ENCODE data around the gene GDF7. TPM values are rescaled to one million over a fixed set of nuclear protein-coding genes. Genes with fewer than 3 reads are reported as not detected.

GDF7 gene
- total RNA-seq, 1 donor from 2014 or later = 0.04 TPM

DNA sequence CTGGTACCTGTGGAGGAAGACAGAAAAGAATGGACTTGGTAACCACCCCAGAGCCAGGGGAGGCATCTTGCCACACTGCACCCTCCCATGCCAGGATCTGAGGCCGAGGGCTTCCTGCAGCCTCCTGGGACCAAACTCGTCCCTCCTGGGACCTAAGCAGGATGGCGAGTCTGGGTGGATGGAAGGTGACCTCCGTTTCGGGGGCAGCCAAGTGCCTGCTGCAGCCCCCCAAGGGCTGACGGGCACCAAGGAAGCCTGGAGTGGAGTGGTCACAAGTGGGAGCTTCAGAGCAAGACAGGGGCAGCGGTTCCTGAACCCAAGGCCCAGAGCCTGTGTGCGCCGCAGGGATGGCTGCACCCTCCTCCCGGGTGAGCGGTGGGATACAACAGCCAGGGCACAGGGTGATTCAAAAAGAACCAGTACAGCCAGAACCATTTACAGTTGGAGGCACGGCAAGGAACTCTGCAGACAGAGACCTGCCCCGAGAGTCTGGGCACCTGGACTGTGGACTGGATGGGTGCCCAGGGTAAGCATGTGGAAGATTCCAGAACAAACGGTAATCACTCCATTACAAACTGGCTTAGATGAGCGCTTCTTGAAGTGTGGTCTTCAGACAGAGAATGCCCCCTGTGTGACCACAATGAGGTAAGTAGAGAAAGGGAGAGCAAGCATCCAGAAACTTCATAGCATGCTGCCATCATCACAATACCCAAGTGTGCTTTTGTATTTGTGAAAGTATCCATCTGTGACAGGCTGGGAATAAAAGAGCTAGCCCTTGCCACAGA, 28.1 kb upstream of the GDF7 start:
- no peaks in the 10 kb centered on the region for H3K27me3 ChIP-seq (ENCODE audit: control insufficient read depth, insufficient read depth, low read length)
- no peak for DNase-seq (ENCODE audit: low read depth)
- no peak overlapping the region for H3K4me3 ChIP-seq (ENCODE audit: low read depth, low read length)
- TF ChIP-seq, protein P1, sequence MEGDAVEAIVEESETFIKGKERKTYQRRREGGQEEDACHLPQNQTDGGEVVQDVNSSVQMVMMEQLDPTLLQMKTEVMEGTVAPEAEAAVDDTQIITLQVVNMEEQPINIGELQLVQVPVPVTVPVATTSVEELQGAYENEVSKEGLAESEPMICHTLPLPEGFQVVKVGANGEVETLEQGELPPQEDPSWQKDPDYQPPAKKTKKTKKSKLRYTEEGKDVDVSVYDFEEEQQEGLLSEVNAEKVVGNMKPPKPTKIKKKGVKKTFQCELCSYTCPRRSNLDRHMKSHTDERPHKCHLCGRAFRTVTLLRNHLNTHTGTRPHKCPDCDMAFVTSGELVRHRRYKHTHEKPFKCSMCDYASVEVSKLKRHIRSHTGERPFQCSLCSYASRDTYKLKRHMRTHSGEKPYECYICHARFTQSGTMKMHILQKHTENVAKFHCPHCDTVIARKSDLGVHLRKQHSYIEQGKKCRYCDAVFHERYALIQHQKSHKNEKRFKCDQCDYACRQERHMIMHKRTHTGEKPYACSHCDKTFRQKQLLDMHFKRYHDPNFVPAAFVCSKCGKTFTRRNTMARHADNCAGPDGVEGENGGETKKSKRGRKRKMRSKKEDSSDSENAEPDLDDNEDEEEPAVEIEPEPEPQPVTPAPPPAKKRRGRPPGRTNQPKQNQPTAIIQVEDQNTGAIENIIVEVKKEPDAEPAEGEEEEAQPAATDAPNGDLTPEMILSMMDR (IDR thresholded peaks at IDR 0.05; ENCODE audit: insufficient read depth, low read length, poor library complexity, severe bottlenecking) = no peak
- peaks cover 1% of the 10 kb centered on the region for H3K36me3 ChIP-seq (ENCODE audit: control insufficient read depth, insufficient read depth, low read length)

DNA sequence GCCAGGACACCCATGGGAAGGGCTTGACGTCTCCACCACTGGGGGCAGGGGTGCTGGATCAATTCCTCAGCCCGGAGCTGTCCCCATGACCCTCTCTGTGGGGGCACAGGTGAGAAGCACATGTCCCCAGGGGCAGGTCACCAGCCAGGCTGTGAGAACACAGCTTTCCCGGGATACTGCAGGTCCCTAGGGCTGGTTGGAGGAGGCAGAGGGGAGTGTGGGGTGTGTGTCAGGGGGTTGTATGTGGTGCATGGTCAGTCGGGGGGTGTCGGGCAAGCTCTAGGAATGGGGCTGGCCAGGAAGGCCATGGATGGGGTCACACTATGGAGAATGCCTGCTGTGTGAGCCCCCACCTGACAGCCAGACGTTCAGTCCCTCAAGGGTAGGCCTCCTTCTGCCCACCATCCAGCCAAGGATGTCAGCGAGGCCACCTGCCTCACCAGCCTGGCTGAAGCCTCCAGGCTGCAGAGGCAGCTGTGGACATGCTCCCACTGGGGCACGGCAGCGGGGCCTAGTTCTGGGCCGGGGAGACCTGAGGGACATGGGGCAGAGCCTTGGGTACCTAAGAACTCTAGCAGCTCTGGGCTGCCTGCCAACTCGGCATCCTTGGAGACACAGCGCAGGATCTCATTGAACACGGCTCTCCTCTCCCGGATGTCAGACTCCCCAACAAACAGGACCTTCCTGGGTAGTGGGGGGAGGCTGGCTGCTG, 26.4 kb upstream of the GDF7 start:
- TF ChIP-seq, protein P1 (IDR thresholded peaks at IDR 0.05; ENCODE audit: insufficient read depth, low read length, poor library complexity, severe bottlenecking) = no peak
- Histone ChIP-seq H3K4me3 (ENCODE audit: low read depth, low read length) (no peak overlapping the region), H3K36me3 (ENCODE audit: control insufficient read depth, insufficient read depth, low read length) (peaks cover 1% of the 10 kb centered on the region), H3K27me3 (ENCODE audit: control insufficient read depth, insufficient read depth, low read length) (no peaks in the 10 kb centered on the region)
- no peak for DNase-seq (ENCODE audit: low read depth)

DNA sequence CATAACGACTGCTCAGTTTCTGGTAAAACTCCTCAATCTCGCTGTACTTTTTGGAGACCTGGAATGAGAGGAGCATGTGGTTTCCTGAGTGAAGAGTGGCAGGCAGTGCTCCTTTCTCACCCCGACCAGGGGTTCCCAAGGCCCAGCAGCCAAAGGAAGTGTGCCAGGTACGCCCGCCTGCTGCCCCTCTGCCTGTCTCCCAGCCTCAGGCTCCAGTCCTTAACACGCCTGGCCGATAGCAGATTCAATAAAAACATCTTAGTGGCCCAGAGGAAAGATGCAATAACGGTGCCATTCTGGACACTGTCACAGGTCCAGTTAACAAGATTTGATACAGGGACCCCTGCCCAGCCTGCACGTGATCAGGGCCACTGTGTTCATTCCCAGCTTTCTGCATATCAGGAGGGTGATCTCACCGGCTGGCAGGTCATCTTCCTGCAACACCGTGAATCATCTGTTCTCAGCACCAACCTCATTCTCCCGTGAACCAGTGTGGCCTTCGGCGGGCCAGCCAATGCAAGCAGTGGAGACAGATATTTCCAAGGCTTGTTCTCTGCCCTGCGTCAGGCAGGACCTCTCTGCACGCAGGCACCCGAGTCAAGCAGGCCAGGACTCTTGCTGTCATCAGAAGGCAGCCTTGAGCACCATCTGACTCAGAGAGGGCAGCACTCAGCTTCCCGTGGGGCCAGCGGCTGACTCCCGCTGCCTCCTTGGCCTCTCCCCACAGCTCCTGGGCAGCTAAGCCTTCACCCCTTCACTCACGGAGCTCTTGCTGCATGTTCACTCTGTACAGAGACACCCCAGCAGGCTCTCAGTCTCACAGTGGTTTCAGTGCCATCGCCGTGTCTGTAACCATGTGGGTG, 25.6 kb upstream of the GDF7 start:
- H3K4me3 ChIP-seq (ENCODE audit: low read depth, low read length) = no peak overlapping the region
- no peaks in the 10 kb centered on the region for H3K27me3 ChIP-seq (ENCODE audit: control insufficient read depth, insufficient read depth, low read length)
- peaks cover 1% of the 10 kb centered on the region for H3K36me3 ChIP-seq (ENCODE audit: control insufficient read depth, insufficient read depth, low read length)
- DNase-seq (ENCODE audit: low read depth) = no peak
- TF ChIP-seq, protein P1 (IDR thresholded peaks at IDR 0.05; ENCODE audit: insufficient read depth, low read length, poor library complexity, severe bottlenecking) = no peak

DNA sequence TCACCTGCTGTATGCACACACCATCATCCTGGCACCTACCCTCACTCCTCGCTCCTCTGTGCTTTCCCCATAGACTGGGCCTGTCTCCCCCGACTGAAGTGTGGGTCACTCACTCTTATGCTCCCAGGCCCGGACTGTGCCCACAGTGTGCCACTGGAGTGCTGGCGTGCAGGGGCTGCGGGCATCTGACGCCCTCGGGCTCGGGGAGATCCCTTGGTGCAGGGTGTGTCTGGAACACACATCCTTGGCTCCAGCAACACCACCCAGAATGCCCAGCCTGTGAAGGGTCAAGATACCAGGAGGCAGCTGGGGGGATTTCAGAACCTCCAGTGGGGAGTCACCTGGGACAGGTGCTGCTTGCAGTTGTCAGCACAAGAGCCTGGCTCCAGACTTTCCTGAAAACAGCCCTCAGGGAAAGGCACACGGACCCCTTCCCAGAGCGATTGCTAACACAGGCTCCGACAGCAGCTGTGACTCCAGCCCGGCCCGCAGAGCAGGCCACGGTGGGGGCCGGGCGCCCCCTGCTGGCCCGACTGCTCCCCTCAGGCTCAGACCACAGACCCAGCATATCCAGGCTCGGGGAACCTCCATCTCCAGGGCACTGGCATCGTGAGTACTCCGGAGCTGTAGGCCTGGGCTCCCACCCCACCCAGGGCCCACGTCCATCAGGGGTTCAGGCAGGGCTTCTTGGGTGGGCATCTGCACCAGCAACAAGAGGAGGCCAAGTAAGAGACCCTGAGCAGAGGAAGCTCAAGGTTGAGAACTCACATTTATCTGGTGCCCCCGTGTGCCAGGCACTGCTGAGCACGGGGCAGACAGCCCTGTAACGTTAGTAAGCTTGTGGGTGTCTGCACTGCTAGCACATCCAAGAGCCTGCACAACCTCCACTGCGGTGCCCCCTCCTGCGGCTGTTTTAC, 24.6 kb upstream of the GDF7 start:
- Histone ChIP-seq H3K36me3 (ENCODE audit: control insufficient read depth, insufficient read depth, low read length) (peaks cover 1% of the 10 kb centered on the region), H3K4me3 (ENCODE audit: low read depth, low read length) (no peak overlapping the region), H3K27me3 (ENCODE audit: control insufficient read depth, insufficient read depth, low read length) (no peaks in the 10 kb centered on the region)
- no peak for DNase-seq (ENCODE audit: low read depth)
- TF ChIP-seq, protein P1 (IDR thresholded peaks at IDR 0.05; ENCODE audit: insufficient read depth, low read length, poor library complexity, severe bottlenecking) = peak; percentile 99

DNA sequence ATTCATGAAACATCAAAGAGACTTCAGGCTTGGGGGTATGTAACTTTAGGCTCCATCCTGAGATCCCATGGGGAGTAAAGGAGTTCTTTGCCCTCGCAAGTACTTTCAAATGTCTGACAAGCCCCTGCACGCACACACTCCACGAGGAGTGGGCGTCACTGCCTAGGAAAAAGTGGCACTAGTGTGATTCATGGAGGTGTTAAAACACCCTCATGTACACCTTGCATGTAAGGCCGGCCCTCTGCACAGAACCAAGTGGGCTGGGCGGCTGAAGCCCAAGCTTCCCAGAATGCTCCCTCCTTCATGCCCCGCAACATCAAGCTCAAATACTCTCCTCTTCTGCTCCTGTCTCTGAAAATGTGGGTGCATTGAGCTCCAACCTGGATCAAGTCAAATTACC, 23.9 kb upstream of the GDF7 start:
- no peak overlapping the region for H3K4me3 ChIP-seq (ENCODE audit: low read depth, low read length)
- peaks cover 1% of the 10 kb centered on the region for H3K36me3 ChIP-seq (ENCODE audit: control insufficient read depth, insufficient read depth, low read length)
- H3K27me3 ChIP-seq (ENCODE audit: control insufficient read depth, insufficient read depth, low read length) = no peaks in the 10 kb centered on the region
- no peak for DNase-seq (ENCODE audit: low read depth)
- TF ChIP-seq, protein P1 (IDR thresholded peaks at IDR 0.05; ENCODE audit: insufficient read depth, low read length, poor library complexity, severe bottlenecking) = no peak
